Measurements from ENCODE around the gene SLC25A12. TPM values are rescaled to one million over a fixed set of nuclear protein-coding genes. Genes with fewer than 3 reads are reported as not detected.

The SLC25A12 gene
- total and polyA plus RNA-seq, 2 of the 13 experiments (the other 11 are each of a cell fraction or from before 2014, with no cell fraction given) = 8.1 to 15.9 TPM

- TF ChIP-seq POLR2G (IDR thresholded peaks at IDR 0.05; ENCODE audit: low read depth, low read length) (no peak), PBX3 (CRISPR knock-in tag; IDR thresholded peaks at IDR 0.05; ENCODE audit: borderline replicate concordance) (no peak), TEAD2 (CRISPR knock-in tag; IDR thresholded peaks at IDR 0.05) (no peak), RBM39 (IDR thresholded peaks at IDR 0.05; ENCODE audit: low read depth, low read length, poor library complexity, severe bottlenecking) (no peak), PRDM15 (CRISPR knock-in tag; IDR thresholded peaks at IDR 0.05) (no peak), ZMYM3 (CRISPR knock-in tag; IDR thresholded peaks at IDR 0.05) (no peak), ZBTB37 (CRISPR knock-in tag; IDR thresholded peaks at IDR 0.05) (no peak), ZNF674 (CRISPR knock-in tag; IDR thresholded peaks at IDR 0.05; ENCODE audit: low read depth) (no peak), ZBTB21 (CRISPR knock-in tag; IDR thresholded peaks at IDR 0.05) (no peak), SUZ12 (IDR thresholded peaks at IDR 0.05; ENCODE audit: low read depth, low read length) (no peak), NR1H2 (CRISPR knock-in tag; IDR thresholded peaks at IDR 0.05; ENCODE audit: borderline replicate concordance, low read depth) (no peak), KAT7 (CRISPR knock-in tag; IDR thresholded peaks at IDR 0.05; ENCODE audit: borderline replicate concordance) (no peak), NFE2L1 (CRISPR knock-in tag; IDR thresholded peaks at IDR 0.05; ENCODE audit: borderline replicate concordance) (no peak)
- TF ChIP-seq, protein P1, sequence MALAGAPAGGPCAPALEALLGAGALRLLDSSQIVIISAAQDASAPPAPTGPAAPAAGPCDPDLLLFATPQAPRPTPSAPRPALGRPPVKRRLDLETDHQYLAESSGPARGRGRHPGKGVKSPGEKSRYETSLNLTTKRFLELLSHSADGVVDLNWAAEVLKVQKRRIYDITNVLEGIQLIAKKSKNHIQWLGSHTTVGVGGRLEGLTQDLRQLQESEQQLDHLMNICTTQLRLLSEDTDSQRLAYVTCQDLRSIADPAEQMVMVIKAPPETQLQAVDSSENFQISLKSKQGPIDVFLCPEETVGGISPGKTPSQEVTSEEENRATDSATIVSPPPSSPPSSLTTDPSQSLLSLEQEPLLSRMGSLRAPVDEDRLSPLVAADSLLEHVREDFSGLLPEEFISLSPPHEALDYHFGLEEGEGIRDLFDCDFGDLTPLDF (CRISPR knock-in tag; IDR thresholded peaks at IDR 0.05) = no peak
- TF ChIP-seq, protein P2, sequence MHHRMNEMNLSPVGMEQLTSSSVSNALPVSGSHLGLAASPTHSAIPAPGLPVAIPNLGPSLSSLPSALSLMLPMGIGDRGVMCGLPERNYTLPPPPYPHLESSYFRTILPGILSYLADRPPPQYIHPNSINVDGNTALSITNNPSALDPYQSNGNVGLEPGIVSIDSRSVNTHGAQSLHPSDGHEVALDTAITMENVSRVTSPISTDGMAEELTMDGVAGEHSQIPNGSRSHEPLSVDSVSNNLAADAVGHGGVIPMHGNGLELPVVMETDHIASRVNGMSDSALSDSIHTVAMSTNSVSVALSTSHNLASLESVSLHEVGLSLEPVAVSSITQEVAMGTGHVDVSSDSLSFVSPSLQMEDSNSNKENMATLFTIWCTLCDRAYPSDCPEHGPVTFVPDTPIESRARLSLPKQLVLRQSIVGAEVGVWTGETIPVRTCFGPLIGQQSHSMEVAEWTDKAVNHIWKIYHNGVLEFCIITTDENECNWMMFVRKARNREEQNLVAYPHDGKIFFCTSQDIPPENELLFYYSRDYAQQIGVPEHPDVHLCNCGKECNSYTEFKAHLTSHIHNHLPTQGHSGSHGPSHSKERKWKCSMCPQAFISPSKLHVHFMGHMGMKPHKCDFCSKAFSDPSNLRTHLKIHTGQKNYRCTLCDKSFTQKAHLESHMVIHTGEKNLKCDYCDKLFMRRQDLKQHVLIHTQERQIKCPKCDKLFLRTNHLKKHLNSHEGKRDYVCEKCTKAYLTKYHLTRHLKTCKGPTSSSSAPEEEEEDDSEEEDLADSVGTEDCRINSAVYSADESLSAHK (CRISPR knock-in tag; IDR thresholded peaks at IDR 0.05; ENCODE audit: borderline replicate concordance) = no peak
- TF ChIP-seq, protein P3, sequence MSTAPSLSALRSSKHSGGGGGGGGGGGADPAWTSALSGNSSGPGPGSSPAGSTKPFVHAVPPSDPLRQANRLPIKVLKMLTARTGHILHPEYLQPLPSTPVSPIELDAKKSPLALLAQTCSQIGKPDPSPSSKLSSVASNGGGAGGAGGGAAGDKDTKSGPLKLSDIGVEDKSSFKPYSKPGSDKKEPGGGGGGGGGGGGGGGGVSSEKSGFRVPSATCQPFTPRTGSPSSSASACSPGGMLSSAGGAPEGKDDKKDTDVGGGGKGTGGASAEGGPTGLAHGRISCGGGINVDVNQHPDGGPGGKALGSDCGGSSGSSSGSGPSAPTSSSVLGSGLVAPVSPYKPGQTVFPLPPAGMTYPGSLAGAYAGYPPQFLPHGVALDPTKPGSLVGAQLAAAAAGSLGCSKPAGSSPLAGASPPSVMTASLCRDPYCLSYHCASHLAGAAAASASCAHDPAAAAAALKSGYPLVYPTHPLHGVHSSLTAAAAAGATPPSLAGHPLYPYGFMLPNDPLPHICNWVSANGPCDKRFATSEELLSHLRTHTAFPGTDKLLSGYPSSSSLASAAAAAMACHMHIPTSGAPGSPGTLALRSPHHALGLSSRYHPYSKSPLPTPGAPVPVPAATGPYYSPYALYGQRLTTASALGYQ (CRISPR knock-in tag; IDR thresholded peaks at IDR 0.05) = 0 out of 2 replicates have a peak, but pooled peaks have one; percentile 61
Measured at GRCh38 chr2:171807831-171808393, 86.1 kb downstream of the SLC25A12 start (continued).
